ENCODE data around the gene TSHZ1. TPM values are rescaled to one million over a fixed set of nuclear protein-coding genes. Genes with fewer than 3 reads are reported as not detected.

The TSHZ1 gene
- total RNA-seq, 1 donor from 2014 or later = 16.3 TPM

DNA sequence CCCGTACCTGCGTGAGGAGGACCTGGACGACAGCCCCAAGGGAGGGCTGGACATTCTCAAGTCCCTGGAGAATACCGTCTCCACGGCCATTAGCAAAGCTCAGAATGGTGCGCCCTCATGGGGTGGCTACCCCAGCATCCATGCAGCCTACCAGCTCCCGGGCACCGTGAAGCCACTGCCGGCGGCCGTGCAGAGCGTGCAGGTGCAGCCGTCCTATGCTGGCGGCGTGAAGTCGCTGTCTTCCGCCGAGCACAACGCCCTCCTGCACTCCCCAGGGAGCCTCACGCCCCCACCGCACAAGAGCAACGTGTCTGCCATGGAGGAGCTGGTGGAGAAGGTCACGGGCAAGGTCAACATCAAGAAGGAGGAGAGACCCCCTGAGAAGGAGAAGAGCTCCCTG lies 76.4 kb downstream of the TSHZ1 start:
- Mint-ChIP-seq H3K4me1 (ENCODE audit: unreplicated experiment) (peaks cover 4% of the 10 kb centered on the region), H3K27ac (ENCODE audit: unreplicated experiment) (no peak overlapping the region), H3K9me3 (ENCODE audit: unreplicated experiment) (no peaks in the 10 kb centered on the region), H3K27me3 (ENCODE audit: unreplicated experiment) (peaks cover 11% of the 10 kb centered on the region), H3K36me3 (ENCODE audit: low read depth, unreplicated experiment) (peaks cover 55% of the 10 kb centered on the region), H3K4me3 (ENCODE audit: unreplicated experiment) (no peak overlapping the region)
- TF ChIP-seq, protein P1, sequence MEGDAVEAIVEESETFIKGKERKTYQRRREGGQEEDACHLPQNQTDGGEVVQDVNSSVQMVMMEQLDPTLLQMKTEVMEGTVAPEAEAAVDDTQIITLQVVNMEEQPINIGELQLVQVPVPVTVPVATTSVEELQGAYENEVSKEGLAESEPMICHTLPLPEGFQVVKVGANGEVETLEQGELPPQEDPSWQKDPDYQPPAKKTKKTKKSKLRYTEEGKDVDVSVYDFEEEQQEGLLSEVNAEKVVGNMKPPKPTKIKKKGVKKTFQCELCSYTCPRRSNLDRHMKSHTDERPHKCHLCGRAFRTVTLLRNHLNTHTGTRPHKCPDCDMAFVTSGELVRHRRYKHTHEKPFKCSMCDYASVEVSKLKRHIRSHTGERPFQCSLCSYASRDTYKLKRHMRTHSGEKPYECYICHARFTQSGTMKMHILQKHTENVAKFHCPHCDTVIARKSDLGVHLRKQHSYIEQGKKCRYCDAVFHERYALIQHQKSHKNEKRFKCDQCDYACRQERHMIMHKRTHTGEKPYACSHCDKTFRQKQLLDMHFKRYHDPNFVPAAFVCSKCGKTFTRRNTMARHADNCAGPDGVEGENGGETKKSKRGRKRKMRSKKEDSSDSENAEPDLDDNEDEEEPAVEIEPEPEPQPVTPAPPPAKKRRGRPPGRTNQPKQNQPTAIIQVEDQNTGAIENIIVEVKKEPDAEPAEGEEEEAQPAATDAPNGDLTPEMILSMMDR (IDR thresholded peaks at IDR 0.05; ENCODE audit: unreplicated experiment) = no peak
- no peak for DNase-seq (ENCODE audit: low spot score)

DNA sequence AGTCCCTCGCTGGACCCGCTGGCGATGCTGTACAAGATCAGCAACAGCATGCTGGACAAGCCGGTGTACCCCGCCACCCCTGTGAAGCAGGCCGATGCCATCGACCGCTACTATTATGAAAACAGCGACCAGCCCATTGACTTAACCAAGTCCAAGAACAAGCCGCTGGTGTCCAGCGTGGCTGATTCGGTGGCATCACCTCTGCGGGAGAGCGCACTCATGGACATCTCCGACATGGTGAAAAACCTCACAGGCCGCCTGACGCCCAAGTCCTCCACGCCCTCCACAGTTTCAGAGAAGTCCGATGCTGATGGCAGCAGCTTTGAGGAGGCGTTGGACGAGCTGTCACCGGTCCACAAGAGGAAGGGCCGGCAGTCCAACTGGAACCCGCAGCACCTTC lies 77.1 kb downstream of the TSHZ1 start:
- no peak overlapping the region for H3K4me3 Mint-ChIP-seq (ENCODE audit: unreplicated experiment)
- peaks cover 11% of the 10 kb centered on the region for H3K27me3 Mint-ChIP-seq (ENCODE audit: unreplicated experiment)
- no peaks in the 10 kb centered on the region for H3K4me1 Mint-ChIP-seq (ENCODE audit: unreplicated experiment)
- DNase-seq (ENCODE audit: low spot score) = no peak
- H3K36me3 Mint-ChIP-seq (ENCODE audit: low read depth, unreplicated experiment) = peaks cover 55% of the 10 kb centered on the region
- no peaks in the 10 kb centered on the region for H3K9me3 Mint-ChIP-seq (ENCODE audit: unreplicated experiment)
- TF ChIP-seq, protein P1 (IDR thresholded peaks at IDR 0.05; ENCODE audit: unreplicated experiment) = no peak
- no peak overlapping the region for H3K27ac Mint-ChIP-seq (ENCODE audit: unreplicated experiment)

DNA sequence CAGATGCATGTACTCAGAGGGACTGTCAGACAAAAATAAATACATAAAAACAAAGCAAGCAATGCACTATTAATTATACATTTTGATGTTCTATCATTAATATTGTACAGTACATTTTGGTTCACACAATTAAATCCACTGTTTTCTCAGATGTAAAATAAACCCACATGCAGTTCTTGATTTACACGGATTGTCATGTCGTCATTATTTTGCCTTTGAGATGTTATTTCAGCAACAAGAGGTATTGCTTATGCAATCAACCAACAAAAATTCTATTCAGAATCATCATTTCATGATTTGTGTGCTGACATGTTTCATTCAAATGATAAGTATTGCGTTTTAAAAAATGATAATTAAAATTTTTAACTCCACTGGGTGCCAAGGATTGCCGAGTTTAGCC lies 79.2 kb downstream of the TSHZ1 start:
- Mint-ChIP-seq H3K27me3 (ENCODE audit: unreplicated experiment) (peaks cover 6% of the 10 kb centered on the region), H3K27ac (ENCODE audit: unreplicated experiment) (no peak overlapping the region), H3K9me3 (ENCODE audit: unreplicated experiment) (no peaks in the 10 kb centered on the region), H3K4me1 (ENCODE audit: unreplicated experiment) (no peaks in the 10 kb centered on the region), H3K36me3 (ENCODE audit: low read depth, unreplicated experiment) (peaks cover 43% of the 10 kb centered on the region), H3K4me3 (ENCODE audit: unreplicated experiment) (no peak overlapping the region)
- TF ChIP-seq, protein P1 (IDR thresholded peaks at IDR 0.05; ENCODE audit: unreplicated experiment) = no peak
- DNase-seq (ENCODE audit: low spot score) = no peak

DNA sequence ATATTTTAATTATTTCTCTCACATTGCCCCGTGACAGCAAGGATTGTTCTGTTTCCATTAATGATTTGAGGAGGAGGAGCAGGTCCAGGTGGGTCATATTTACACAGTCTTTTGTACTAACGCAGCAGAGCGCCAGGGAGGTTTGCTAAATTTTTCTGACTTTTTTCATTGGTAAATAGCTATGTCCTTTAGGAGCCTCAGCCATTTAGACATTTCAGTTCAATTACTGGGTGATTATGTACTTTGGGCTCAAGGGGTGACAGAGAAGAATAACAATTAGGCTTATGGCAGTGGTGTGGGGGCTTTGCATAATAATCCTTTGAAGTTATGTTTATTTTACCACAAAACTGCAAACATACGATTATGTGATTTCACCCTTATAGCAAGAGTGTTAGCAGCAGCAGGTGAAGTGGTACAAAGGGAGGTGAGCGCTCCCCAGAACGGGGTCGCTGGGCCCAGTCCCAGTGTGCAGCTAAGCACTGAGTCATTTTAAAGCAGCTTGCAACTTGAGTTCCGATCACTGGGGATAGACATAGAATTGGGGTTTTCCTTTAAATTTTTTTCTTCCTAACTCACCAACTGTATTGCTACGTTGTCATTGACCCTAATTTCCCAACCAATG lies 80.3 kb downstream of the TSHZ1 start:
- no peak overlapping the region for H3K27ac Mint-ChIP-seq (ENCODE audit: unreplicated experiment)
- no peaks in the 10 kb centered on the region for H3K4me1 Mint-ChIP-seq (ENCODE audit: unreplicated experiment)
- no peaks in the 10 kb centered on the region for H3K9me3 Mint-ChIP-seq (ENCODE audit: unreplicated experiment)
- no peak for DNase-seq (ENCODE audit: low spot score)
- peaks cover 2% of the 10 kb centered on the region for H3K27me3 Mint-ChIP-seq (ENCODE audit: unreplicated experiment)
- H3K4me3 Mint-ChIP-seq (ENCODE audit: unreplicated experiment) = no peak overlapping the region
- peaks cover 34% of the 10 kb centered on the region for H3K36me3 Mint-ChIP-seq (ENCODE audit: low read depth, unreplicated experiment)
- TF ChIP-seq, protein P1 (IDR thresholded peaks at IDR 0.05; ENCODE audit: unreplicated experiment) = no peak

DNA sequence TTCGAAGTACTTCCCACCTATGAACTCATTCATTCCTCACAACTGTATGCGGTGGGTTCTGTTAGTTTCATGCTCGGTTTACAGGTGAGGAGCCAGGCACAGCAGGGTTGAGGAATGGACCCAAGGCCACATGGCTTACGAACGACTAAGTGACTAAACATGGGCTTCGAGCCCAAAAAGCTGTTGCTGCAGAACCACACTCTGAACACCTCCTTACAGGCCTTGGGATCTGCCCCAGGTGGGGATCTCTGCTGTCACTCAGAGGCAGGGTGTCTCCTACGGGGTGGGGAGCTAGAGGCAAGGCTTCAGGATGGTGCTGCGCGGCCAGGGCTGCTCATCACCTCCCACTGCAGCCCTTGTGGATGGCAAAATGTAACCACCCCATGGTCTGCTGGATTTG lies 80.9 kb downstream of the TSHZ1 start:
- Mint-ChIP-seq H3K27ac (ENCODE audit: unreplicated experiment) (no peak overlapping the region), H3K36me3 (ENCODE audit: low read depth, unreplicated experiment) (peaks cover 27% of the 10 kb centered on the region), H3K4me3 (ENCODE audit: unreplicated experiment) (no peak overlapping the region), H3K4me1 (ENCODE audit: unreplicated experiment) (no peaks in the 10 kb centered on the region), H3K27me3 (ENCODE audit: unreplicated experiment) (peaks cover 2% of the 10 kb centered on the region), H3K9me3 (ENCODE audit: unreplicated experiment) (no peaks in the 10 kb centered on the region)
- TF ChIP-seq, protein P1 (IDR thresholded peaks at IDR 0.05; ENCODE audit: unreplicated experiment) = no peak
- no peak for DNase-seq (ENCODE audit: low spot score)
